GM12878 (cell line): ENCODE measurements around the gene STK17A.

ENCODE experiments used
- CHD1 ChIP-seq: IDR thresholded peaks from 2 replicates; pipeline ENCODE4 v1.6.1; 2012; ENCODE audit warnings: low read depth, low read length, improper control_type of control experiment
- CTCF ChIP-seq, 3 experiments: IDR thresholded peaks in 2 of 3; conservative IDR thresholded peaks in 1 of 3; 2 replicates each; pipeline ENCODE4 v1.5.1; 2011; ENCODE audit warnings: low read depth in 3 of 3, low read length in 3 of 3, mild to moderate bottlenecking in 3 of 3, control low read depth in 2 of 3, moderate library complexity in 2 of 3, inconsistent platforms in 1 of 3, mixed read lengths in 1 of 3; ENCODE audit not compliant: control insufficient read depth in 2 of 3, insufficient read depth in 1 of 3; ENCODE audit errors: extremely low read depth in 1 of 3
- EP300 ChIP-seq, 2 experiments: fragments of 150-350 bp in 1 of 2; IDR thresholded peaks; 2 replicates each; pipeline ENCODE4 v1.6.1; 2011 to 2012; ENCODE audit warnings: low read depth in 2 of 2, low read length in 2 of 2, borderline replicate concordance in 1 of 2, improper control_type of control experiment in 1 of 2, inconsistent platforms in 1 of 2; ENCODE audit not compliant: control insufficient read depth in 1 of 2
- POLR2A ChIP-seq: IDR thresholded peaks from 2 replicates; pipeline ENCODE4 v1.6.1; 2011; ENCODE audit warnings: low read depth, mild to moderate bottlenecking, low read length
- RELA ChIP-seq: fragments of 450-650 bp; IDR thresholded peaks from 2 replicates; pipeline ENCODE4 v1.8.0; 2014; ENCODE audit warnings: borderline replicate concordance; ENCODE audit not compliant: partially characterized antibody
- RFX5 ChIP-seq: IDR thresholded peaks from 2 replicates; pipeline ENCODE4 v1.6.1; 2011; ENCODE audit warnings: low read depth, low read length, improper control_type of control experiment
- YY1 ChIP-seq: IDR thresholded peaks from 2 replicates; pipeline ENCODE4 v1.6.1; 2011; ENCODE audit warnings: low read depth, mild to moderate bottlenecking, low read length

DNA sequence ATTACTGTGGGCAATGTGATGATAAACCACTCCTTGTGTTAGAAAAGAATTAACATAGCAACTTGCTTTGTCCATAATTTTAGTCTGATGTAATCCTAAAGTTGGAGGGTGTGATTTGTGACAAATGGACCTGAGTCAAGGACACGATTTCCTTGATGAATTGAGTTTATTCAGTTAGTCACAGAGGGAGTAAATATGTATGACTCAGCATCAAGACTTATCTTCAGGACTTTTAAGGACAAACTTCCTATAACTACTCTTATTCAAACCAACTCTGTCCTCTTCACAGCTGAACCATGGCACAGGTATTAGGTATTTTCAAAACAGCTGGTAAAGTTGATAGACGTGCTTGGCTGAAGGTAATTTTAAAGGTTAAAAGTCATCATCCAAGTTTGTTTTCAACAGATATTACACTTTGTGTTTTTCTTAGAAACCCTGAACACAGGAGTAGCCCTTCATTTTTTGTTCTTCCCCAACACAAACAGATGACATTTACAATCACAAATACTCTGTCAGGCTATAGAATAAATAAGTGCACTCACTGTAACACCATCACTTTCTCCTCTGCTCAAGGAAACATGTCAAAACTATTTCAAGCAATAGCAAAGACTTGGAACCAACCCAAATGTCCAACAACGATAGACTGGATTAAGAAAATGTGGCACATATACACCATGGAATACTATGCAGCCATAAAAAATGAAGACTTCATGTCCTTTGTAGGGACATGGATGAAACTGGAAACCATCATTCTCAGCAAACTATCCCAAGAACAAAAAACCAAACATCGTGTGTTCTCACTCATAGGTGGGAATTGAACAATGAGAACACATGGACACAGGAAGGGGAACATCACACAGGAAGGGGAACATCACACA is 91.9 kb downstream of the STK17A start:
- no peak for TF ChIP-seq YY1
- TF ChIP-seq POLR2A = no peak
- TF ChIP-seq CTCF (IDR thresholded peaks at IDR 0.05 in 2 of 3, conservative IDR thresholded peaks at IDR 0.05 in 1 of 3; ENCODE audit: control insufficient read depth in 2 of 3, extremely low read depth in 1 of 3, insufficient read depth in 1 of 3, low read depth in 3 of 3, low read length in 3 of 3) = no peak
- no peak for TF ChIP-seq CHD1
- TF ChIP-seq EP300 (IDR thresholded peaks at IDR 0.05; ENCODE audit: borderline replicate concordance in 1 of 2, control insufficient read depth in 1 of 2, low read depth in 2 of 2, low read length in 2 of 2) = no peak
- no peak for TF ChIP-seq RELA
- TF ChIP-seq RFX5 = no peak
